ENCODE measurements around the gene PGRMC2. TPM values are rescaled to one million over a fixed set of nuclear protein-coding genes. Genes with fewer than 3 reads are reported as not detected.
"Not testable (repeated sequence)": the region's sequence is repeated elsewhere in the genome, so short reads cannot be mapped to it uniquely, and the experiment has no call there.

Gene PGRMC2
- total RNA-seq, 1 donor from 2014 or later: 28.2 TPM

GRCh38 chr4:128249787-128250668 lies 37.6 kb downstream of the PGRMC2 start:
- Histone ChIP-seq H3K27ac (ENCODE audit: low read depth, low read length) (no peak overlapping the region), H3K4me3 (ENCODE audit: low read length in 3 of 3) (no peak overlapping the region), H3K9ac (ENCODE audit: low read depth in 1 of 3, low read length in 3 of 3) (no peak overlapping the region), H3K27me3 (ENCODE audit: control insufficient read depth in 3 of 3, insufficient read depth in 3 of 3, low read length in 3 of 3) (no peaks in the 10 kb centered on the region), H3K36me3 (ENCODE audit: control insufficient read depth in 3 of 3, insufficient read depth in 3 of 3, low read length in 3 of 3) (no peaks in the 10 kb centered on the region), H3K9me3 (ENCODE audit: control insufficient read depth in 3 of 3, low read length in 3 of 3) (no peaks in the 10 kb centered on the region), H3K4me1 (ENCODE audit: control insufficient read depth in 3 of 3, insufficient read depth in 3 of 3, low read length in 3 of 3) (no peaks in the 10 kb centered on the region)

GRCh38 chr4:128247906-128248305 lies 39.7 kb downstream of the PGRMC2 start:
- H3K27ac ChIP-seq (ENCODE audit: low read depth, low read length): no peak overlapping the region
- H3K4me1 ChIP-seq (ENCODE audit: control insufficient read depth in 3 of 3, insufficient read depth in 3 of 3, low read length in 3 of 3): no peaks in the 10 kb centered on the region
- H3K9me3 ChIP-seq (ENCODE audit: control insufficient read depth in 3 of 3, low read length in 3 of 3): no peaks in the 10 kb centered on the region
- H3K9ac ChIP-seq (ENCODE audit: low read depth in 1 of 3, low read length in 3 of 3): no peak overlapping the region
- no peak overlapping the region for H3K4me3 ChIP-seq (ENCODE audit: low read length in 3 of 3)
- no peaks in the 10 kb centered on the region for H3K36me3 ChIP-seq (ENCODE audit: control insufficient read depth in 3 of 3, insufficient read depth in 3 of 3, low read length in 3 of 3)
- no peaks in the 10 kb centered on the region for H3K27me3 ChIP-seq (ENCODE audit: control insufficient read depth in 3 of 3, insufficient read depth in 3 of 3, low read length in 3 of 3)

GRCh38 chr4:128245391-128245790 lies 42.2 kb downstream of the PGRMC2 start:
- H3K27me3 ChIP-seq (ENCODE audit: control insufficient read depth in 3 of 3, insufficient read depth in 3 of 3, low read length in 3 of 3); H3K4me1 ChIP-seq (ENCODE audit: control insufficient read depth in 3 of 3, insufficient read depth in 3 of 3, low read length in 3 of 3); H3K36me3 ChIP-seq (ENCODE audit: control insufficient read depth in 3 of 3, insufficient read depth in 3 of 3, low read length in 3 of 3); H3K27ac ChIP-seq (ENCODE audit: low read depth, low read length); H3K4me3 ChIP-seq (ENCODE audit: low read length in 3 of 3); H3K9me3 ChIP-seq (ENCODE audit: control insufficient read depth in 3 of 3, low read length in 3 of 3); H3K9ac ChIP-seq (ENCODE audit: low read depth in 1 of 3, low read length in 3 of 3): not testable (repeated sequence)

GRCh38 chr4:128244379-128244778 lies 43.2 kb downstream of the PGRMC2 start:
- no peak overlapping the region for H3K4me3 ChIP-seq (ENCODE audit: low read length in 3 of 3)
- no peak overlapping the region for H3K27ac ChIP-seq (ENCODE audit: low read depth, low read length)
- no peak overlapping the region for H3K9ac ChIP-seq (ENCODE audit: low read depth in 1 of 3, low read length in 3 of 3)
- H3K4me1 ChIP-seq (ENCODE audit: control insufficient read depth in 3 of 3, insufficient read depth in 3 of 3, low read length in 3 of 3): no peaks in the 10 kb centered on the region
- H3K27me3 ChIP-seq (ENCODE audit: control insufficient read depth in 3 of 3, insufficient read depth in 3 of 3, low read length in 3 of 3): no peaks in the 10 kb centered on the region
- no peaks in the 10 kb centered on the region for H3K9me3 ChIP-seq (ENCODE audit: control insufficient read depth in 3 of 3, low read length in 3 of 3)
- H3K36me3 ChIP-seq (ENCODE audit: control insufficient read depth in 3 of 3, insufficient read depth in 3 of 3, low read length in 3 of 3): no peaks in the 10 kb centered on the region

GRCh38 chr4:128242601-128243000 lies 45.0 kb downstream of the PGRMC2 start:
- Histone ChIP-seq H3K36me3 (ENCODE audit: control insufficient read depth in 3 of 3, insufficient read depth in 3 of 3, low read length in 3 of 3) (no peaks in the 10 kb centered on the region), H3K9me3 (ENCODE audit: control insufficient read depth in 3 of 3, low read length in 3 of 3) (no peaks in the 10 kb centered on the region), H3K27ac (ENCODE audit: low read depth, low read length) (no peak overlapping the region), H3K27me3 (ENCODE audit: control insufficient read depth in 3 of 3, insufficient read depth in 3 of 3, low read length in 3 of 3) (no peaks in the 10 kb centered on the region), H3K9ac (ENCODE audit: low read depth in 1 of 3, low read length in 3 of 3) (no peak overlapping the region), H3K4me3 (ENCODE audit: low read length in 3 of 3) (no peak overlapping the region), H3K4me1 (ENCODE audit: control insufficient read depth in 3 of 3, insufficient read depth in 3 of 3, low read length in 3 of 3) (no peaks in the 10 kb centered on the region)

- no peaks in the 10 kb centered on the region for H3K9me3 ChIP-seq (ENCODE audit: control insufficient read depth in 3 of 3, low read length in 3 of 3)
- no peaks in the 10 kb centered on the region for H3K4me1 ChIP-seq (ENCODE audit: control insufficient read depth in 3 of 3, insufficient read depth in 3 of 3, low read length in 3 of 3)
- H3K27me3 ChIP-seq (ENCODE audit: control insufficient read depth in 3 of 3, insufficient read depth in 3 of 3, low read length in 3 of 3): no peaks in the 10 kb centered on the region
- H3K27ac ChIP-seq (ENCODE audit: low read depth, low read length): no peak overlapping the region
- no peaks in the 10 kb centered on the region for H3K36me3 ChIP-seq (ENCODE audit: control insufficient read depth in 3 of 3, insufficient read depth in 3 of 3, low read length in 3 of 3)
- H3K9ac ChIP-seq (ENCODE audit: low read depth in 1 of 3, low read length in 3 of 3): no peak overlapping the region
- no peak overlapping the region for H3K4me3 ChIP-seq (ENCODE audit: low read length in 3 of 3)
Observed at GRCh38 chr4:128241981-128242380, 45.6 kb downstream of the PGRMC2 start.

- no peak overlapping the region for H3K9ac ChIP-seq (ENCODE audit: low read depth in 1 of 3, low read length in 3 of 3)
- H3K4me1 ChIP-seq (ENCODE audit: control insufficient read depth in 3 of 3, insufficient read depth in 3 of 3, low read length in 3 of 3): no peaks in the 10 kb centered on the region
- no peaks in the 10 kb centered on the region for H3K27me3 ChIP-seq (ENCODE audit: control insufficient read depth in 3 of 3, insufficient read depth in 3 of 3, low read length in 3 of 3)
- H3K36me3 ChIP-seq (ENCODE audit: control insufficient read depth in 3 of 3, insufficient read depth in 3 of 3, low read length in 3 of 3): no peaks in the 10 kb centered on the region
- no peaks in the 10 kb centered on the region for H3K9me3 ChIP-seq (ENCODE audit: control insufficient read depth in 3 of 3, low read length in 3 of 3)
- no peak overlapping the region for H3K27ac ChIP-seq (ENCODE audit: low read depth, low read length)
- H3K4me3 ChIP-seq (ENCODE audit: low read length in 3 of 3): no peak overlapping the region
Observed at GRCh38 chr4:128241425-128241913, 46.1 kb downstream of the PGRMC2 start.

GRCh38 chr4:128241019-128241418 lies 46.6 kb downstream of the PGRMC2 start:
- no peaks in the 10 kb centered on the region for H3K4me1 ChIP-seq (ENCODE audit: control insufficient read depth in 3 of 3, insufficient read depth in 3 of 3, low read length in 3 of 3)
- no peak overlapping the region for H3K9ac ChIP-seq (ENCODE audit: low read depth in 1 of 3, low read length in 3 of 3)
- H3K4me3 ChIP-seq (ENCODE audit: low read length in 3 of 3): no peak overlapping the region
- no peaks in the 10 kb centered on the region for H3K27me3 ChIP-seq (ENCODE audit: control insufficient read depth in 3 of 3, insufficient read depth in 3 of 3, low read length in 3 of 3)
- no peaks in the 10 kb centered on the region for H3K9me3 ChIP-seq (ENCODE audit: control insufficient read depth in 3 of 3, low read length in 3 of 3)
- no peak overlapping the region for H3K27ac ChIP-seq (ENCODE audit: low read depth, low read length)
- H3K36me3 ChIP-seq (ENCODE audit: control insufficient read depth in 3 of 3, insufficient read depth in 3 of 3, low read length in 3 of 3): no peaks in the 10 kb centered on the region

- Histone ChIP-seq H3K36me3 (ENCODE audit: control insufficient read depth in 3 of 3, insufficient read depth in 3 of 3, low read length in 3 of 3) (no peaks in the 10 kb centered on the region), H3K27me3 (ENCODE audit: control insufficient read depth in 3 of 3, insufficient read depth in 3 of 3, low read length in 3 of 3) (no peaks in the 10 kb centered on the region), H3K27ac (ENCODE audit: low read depth, low read length) (no peak overlapping the region), H3K4me3 (ENCODE audit: low read length in 3 of 3) (no peak overlapping the region), H3K9ac (ENCODE audit: low read depth in 1 of 3, low read length in 3 of 3) (no peak overlapping the region), H3K9me3 (ENCODE audit: control insufficient read depth in 3 of 3, low read length in 3 of 3) (no peaks in the 10 kb centered on the region), H3K4me1 (ENCODE audit: control insufficient read depth in 3 of 3, insufficient read depth in 3 of 3, low read length in 3 of 3) (no peaks in the 10 kb centered on the region)
Observed at GRCh38 chr4:128234836-128235235, 52.8 kb downstream of the PGRMC2 start.

GRCh38 chr4:128232719-128233118 lies 54.9 kb downstream of the PGRMC2 start:
- no peaks in the 10 kb centered on the region for H3K9me3 ChIP-seq (ENCODE audit: control insufficient read depth in 3 of 3, low read length in 3 of 3)
- H3K36me3 ChIP-seq (ENCODE audit: control insufficient read depth in 3 of 3, insufficient read depth in 3 of 3, low read length in 3 of 3): no peaks in the 10 kb centered on the region
- no peaks in the 10 kb centered on the region for H3K27me3 ChIP-seq (ENCODE audit: control insufficient read depth in 3 of 3, insufficient read depth in 3 of 3, low read length in 3 of 3)
- no peak overlapping the region for H3K9ac ChIP-seq (ENCODE audit: low read depth in 1 of 3, low read length in 3 of 3)
- no peak overlapping the region for H3K4me3 ChIP-seq (ENCODE audit: low read length in 3 of 3)
- peaks cover 0 to 3% (median 0%) of the 10 kb centered on the region in 3 donors for H3K4me1 ChIP-seq (ENCODE audit: control insufficient read depth in 3 of 3, insufficient read depth in 3 of 3, low read length in 3 of 3)
- no peak overlapping the region for H3K27ac ChIP-seq (ENCODE audit: low read depth, low read length)

Measured in skeletal muscle tissue (tissue), 4 donors.